Caki2 (cell line): ENCODE results near the gene APOM. TPM values are rescaled to one million over a fixed set of nuclear protein-coding genes. Genes with fewer than 3 reads are reported as not detected.

ENCODE experiments used
- DNase-seq: peaks from one replicate; pipeline ENCODE4 v3.0.0-alpha.2; 2015; ENCODE audit warnings: low read depth
- in situ Hi-C: cut with HindIII; loops from 2 replicates; pipeline ENCODE4 v1.10.0; 2016; ENCODE audit warnings: low sequenced_read_pairs, low pct_unique_long_range_greater_than_20kb, mixed read lengths
- total RNA-seq: library from RNA; depleted of rRNA; stranded (reverse); fragments of >200 nt; shearing (Covaris generic); gene quantifications from 2 replicates; pipeline ENCODE4 v1.2.3, GENCODE V29; 2014; ENCODE audit warnings: low replicate concordance

The APOM gene
- total RNA-seq, 1 experiment from 2014 or later = 9.2 TPM

GRCh38 chr6:31665501-31666336 lies 10.0 kb downstream of the APOM start, which contains the start of gene CSNK2B:
CSNK2B (plus strand) TSS chr6:31666080; CDS start chr6:31666832, 752 bp downstream.
- in situ Hi-C loops = no loop called here
- DNase-seq = peak; percentile 98

- in situ Hi-C loops = no loop called here
- no peak for DNase-seq
These were observed 10.8 kb downstream of the APOM start for GRCh38 chr6:31666337-31666965.

- in situ Hi-C loops = no loop called here
- no peak for DNase-seq
These were observed 14.0 kb downstream of the APOM start, which contains the start of gene LY6G5B for GRCh38 chr6:31669676-31670075. LY6G5B (plus strand) TSS chr6:31669976; CDS start chr6:31670951, 975 bp downstream.

- DNase-seq = no peak
- in situ Hi-C loops = no loop called here
These were observed 20.7 kb downstream of the APOM start for GRCh38 chr6:31676322-31676903.

- DNase-seq = no peak
- in situ Hi-C loops = no loop called here
These were observed 21.2 kb downstream of the APOM start for GRCh38 chr6:31676904-31677303.

GRCh38 chr6:31677955-31678354 lies 22.3 kb downstream of the APOM start:
- in situ Hi-C loops = no loop called here

GRCh38 chr6:31680226-31681134 lies 24.8 kb downstream of the APOM start, which contains the start of gene LY6G5C:
LY6G5C (minus strand) TSS chr6:31681067; CDS start chr6:31680373, 694 bp downstream.
- DNase-seq = peak; percentile 84
- in situ Hi-C loops = no loop called here

More at GRCh38 chr6:31677955-31678354, 22.3 kb downstream of the APOM start:
- DNase-seq = no peak

GRCh38 chr6:31681135-31681671 lies 25.5 kb downstream of the APOM start:
- no peak for DNase-seq

GRCh38 chr6:31683591-31683990 lies 27.9 kb downstream of the APOM start:
- no peak for DNase-seq
- in situ Hi-C loops = no loop called here

More at GRCh38 chr6:31681135-31681671, 25.5 kb downstream of the APOM start:
- in situ Hi-C loops = no loop called here

GRCh38 chr6:31686483-31686882 lies 30.8 kb downstream of the APOM start:
- in situ Hi-C loops = no loop called here
- no peak for DNase-seq

- no peak for DNase-seq
- in situ Hi-C loops = no loop called here
These were observed 31.6 kb downstream of the APOM start for GRCh38 chr6:31687321-31687720.

GRCh38 chr6:31687860-31688693 lies 32.4 kb downstream of the APOM start:
- in situ Hi-C loops = no loop called here
- no peak for DNase-seq

GRCh38 chr6:31689249-31690110 lies 33.8 kb downstream of the APOM start:
- in situ Hi-C loops = no loop called here
- no peak for DNase-seq

GRCh38 chr6:31690231-31691077 lies 34.8 kb downstream of the APOM start:
- no peak for DNase-seq
- in situ Hi-C loops = no loop called here

- in situ Hi-C loops = no loop called here
- DNase-seq = no peak
These were observed 35.4 kb downstream of the APOM start for GRCh38 chr6:31691078-31691463.
